GM21515 (cell line): ENCODE results near the gene PDZRN3.

ENCODE experiments used
- ATAC-seq: cut with Tn5 transposase; IDR thresholded peaks from one replicate; pipeline ENCODE4 v1.9.1; 2021; ENCODE audit not compliant: unreplicated experiment

PDZRN3 gene

DNA sequence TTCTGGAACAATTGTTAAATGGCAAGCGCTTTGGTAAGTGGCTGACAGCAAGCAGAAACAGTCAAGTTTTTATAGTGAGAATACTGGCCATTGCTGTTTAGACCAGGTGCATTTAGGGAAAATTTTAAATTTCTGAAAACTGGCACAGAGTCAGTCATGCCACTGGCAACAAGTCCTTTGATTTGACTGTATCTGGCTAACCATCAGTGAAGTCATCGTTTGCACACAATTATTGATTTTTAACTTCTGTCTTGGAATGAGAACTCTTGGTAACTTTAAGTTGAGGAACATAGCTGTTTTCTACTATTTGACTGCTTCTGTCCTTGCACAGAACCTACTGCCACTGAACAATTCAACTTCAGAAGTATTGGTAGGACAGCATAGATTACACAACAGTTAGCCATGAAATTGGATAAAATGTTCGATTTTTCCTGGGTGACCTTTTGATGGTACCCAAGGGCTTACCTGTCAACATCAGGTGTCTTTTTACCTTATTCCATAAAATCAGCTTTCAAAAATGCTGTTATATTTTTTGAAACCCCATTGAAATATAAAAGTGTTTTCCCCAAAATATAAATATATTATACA lies 225.0 kb downstream of the PDZRN3 start:
- no peak for ATAC-seq

DNA sequence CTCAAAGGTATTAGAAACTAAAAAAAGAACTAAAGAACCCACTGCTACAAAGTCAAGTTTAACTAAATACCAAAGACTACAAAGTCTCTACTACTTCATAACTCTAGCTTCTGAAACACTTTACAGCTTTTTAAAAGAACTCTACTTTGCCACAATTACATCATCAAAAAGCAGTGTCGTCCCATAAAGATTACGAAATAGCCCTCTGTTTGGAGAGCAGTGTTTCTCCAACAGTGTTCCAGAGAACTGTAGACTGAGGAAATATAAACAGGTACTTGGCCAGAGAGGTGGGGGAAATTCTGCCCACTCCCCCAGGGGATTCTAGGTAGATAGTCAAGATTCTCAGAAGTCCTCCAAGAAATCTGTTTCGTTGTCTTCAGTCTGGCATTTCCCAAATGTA lies 225.6 kb downstream of the PDZRN3 start:
- no peak for ATAC-seq

DNA sequence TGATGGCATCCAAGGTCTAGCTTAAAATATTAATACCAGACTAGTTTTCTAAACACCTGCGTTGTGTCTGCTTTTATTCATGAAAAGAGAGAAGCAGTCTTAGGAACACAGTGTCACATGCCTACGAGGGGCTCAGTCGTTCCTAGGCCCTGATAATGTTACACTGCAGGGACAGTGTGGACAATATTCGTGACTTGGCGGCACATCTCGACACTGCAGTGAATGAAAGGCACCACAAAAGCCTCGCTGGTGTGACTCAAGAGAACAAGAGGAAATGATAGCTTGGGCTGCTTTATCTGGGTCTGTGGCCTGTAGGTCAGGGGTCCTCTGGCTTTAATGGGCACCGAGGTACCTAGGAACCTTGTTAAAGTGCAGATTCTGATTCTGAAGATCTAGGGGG lies 226.7 kb downstream of the PDZRN3 start:
- no peak for ATAC-seq

GRCh38 chr3:73394240-73394639 lies 230.5 kb downstream of the PDZRN3 start:
- ATAC-seq, result no peak

- ATAC-seq, result no peak
Observed at GRCh38 chr3:73393005-73393404, 231.7 kb downstream of the PDZRN3 start.

DNA sequence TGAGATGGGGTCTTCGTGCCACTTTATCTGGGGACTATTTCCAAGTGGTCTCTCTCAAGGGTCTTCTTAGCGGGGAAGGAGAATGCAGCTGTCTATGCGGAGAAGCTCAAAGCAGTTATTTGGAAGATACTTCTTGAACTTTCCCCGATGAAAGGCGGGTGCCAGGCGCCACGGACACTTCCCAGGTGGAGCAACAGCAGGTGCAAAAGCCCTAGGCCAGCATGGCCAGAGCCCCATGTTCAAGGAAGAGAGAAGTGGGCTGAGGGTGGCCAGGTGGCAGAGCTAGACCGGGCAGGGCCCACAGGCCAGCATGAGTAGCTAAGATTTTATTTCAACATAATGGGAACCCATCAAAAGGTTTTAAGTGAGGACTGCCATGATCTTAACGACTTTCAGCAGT lies 232.8 kb downstream of the PDZRN3 start:
- ATAC-seq, result no peak

- no peak for ATAC-seq
Observed at GRCh38 chr3:73389928-73390327, 234.8 kb downstream of the PDZRN3 start.

GRCh38 chr3:73389117-73389813 lies 235.5 kb downstream of the PDZRN3 start:
- no peak for ATAC-seq

DNA sequence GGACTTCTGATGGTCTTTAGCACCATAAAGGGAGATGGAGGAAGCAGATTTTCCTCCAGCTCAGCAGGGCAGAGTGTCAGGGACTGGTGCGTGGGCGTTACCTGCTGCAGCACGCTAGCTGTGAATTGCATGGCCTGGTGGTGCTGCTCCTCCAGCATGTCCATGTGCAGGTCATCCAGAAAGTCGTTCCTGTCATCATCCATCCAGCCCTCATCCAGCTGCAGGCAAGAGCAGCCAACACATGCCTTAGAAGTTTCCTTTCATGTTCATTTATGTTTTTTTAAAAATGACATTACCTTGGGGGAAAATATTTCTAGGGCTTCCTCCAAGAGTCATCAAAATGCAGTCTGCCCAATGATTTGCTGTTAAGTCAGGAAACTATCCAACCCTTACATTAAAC lies 239.2 kb downstream of the PDZRN3 start:
- no peak for ATAC-seq

- ATAC-seq, result no peak
Observed at GRCh38 chr3:73384091-73384906, 240.4 kb downstream of the PDZRN3 start.

DNA sequence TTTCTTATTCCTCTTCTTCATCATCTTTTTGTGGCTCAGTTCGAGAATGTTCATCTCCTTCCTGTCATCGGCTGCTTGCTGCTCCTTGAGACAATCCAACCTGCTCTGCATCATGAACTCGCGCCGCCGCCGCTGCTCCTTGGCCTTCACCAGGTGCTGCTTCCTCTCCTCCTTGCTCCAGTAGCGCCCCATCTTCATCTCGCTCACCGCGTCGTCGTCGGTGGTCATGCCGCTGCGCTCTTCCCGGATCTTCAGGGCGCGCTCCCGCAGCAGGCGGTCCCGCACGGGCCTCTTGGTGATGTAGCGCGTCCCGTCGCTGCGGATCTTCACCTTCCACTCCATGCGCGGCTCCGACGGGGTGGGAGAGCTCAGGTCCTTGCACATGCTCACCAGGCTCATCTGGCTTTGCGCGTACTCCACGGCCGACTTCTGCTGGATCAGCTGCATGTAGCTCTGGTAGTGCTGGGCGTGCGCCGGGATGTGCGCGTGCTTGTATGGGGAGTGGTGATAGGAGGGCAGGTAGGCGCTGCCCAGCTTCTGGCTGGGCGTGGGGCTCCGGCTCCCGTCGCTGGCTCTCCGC lies 241.2 kb downstream of the PDZRN3 start:
- ATAC-seq, result no peak

GRCh38 chr3:73381551-73381950 lies 243.2 kb downstream of the PDZRN3 start:
- ATAC-seq, result no peak

- no peak for ATAC-seq
Observed at GRCh38 chr3:73380735-73381532, 243.8 kb downstream of the PDZRN3 start.

DNA sequence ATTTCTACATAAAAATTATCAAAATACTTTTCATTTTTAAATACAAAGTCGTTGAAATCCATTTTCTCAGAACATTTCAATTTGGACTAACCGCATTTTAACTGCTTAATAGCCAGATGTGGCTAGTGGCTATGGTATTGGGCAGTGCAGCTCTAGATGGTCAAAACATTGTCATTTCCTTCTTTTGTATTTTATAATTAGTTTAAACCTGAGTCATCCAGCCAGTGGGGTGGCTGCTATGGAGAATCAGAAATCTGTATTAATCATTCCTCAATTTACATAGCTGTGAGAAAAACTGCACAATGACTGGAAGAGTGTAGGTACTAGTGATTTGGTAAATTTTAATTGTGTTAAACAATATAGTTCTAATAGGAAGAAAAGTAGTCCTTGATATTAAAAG lies 245.3 kb downstream of the PDZRN3 start:
- ATAC-seq, result no peak

GRCh38 chr3:73378207-73378606 lies 246.5 kb downstream of the PDZRN3 start:
- ATAC-seq, result no peak

- no peak for ATAC-seq
Observed at GRCh38 chr3:73365756-73366397, 258.9 kb downstream of the PDZRN3 start.

DNA sequence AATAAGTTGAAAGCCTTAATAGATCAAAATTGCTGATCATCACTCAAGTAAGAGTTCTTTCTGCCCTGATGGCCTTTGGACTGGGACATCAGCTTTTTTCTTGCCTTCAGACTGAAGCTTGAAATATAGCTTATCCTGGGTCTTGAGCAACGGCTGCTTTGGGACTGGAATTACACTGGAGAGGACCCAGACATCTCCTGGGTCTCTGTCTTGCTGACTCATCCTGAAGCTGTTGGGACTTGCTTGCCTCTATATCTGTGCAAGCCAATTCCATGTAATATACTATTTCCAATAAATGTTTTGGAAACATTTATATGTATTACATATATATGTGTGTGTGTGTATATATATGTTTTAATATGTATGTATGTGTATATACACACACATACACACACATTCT lies 260.2 kb downstream of the PDZRN3 start:
- ATAC-seq, result no peak

DNA sequence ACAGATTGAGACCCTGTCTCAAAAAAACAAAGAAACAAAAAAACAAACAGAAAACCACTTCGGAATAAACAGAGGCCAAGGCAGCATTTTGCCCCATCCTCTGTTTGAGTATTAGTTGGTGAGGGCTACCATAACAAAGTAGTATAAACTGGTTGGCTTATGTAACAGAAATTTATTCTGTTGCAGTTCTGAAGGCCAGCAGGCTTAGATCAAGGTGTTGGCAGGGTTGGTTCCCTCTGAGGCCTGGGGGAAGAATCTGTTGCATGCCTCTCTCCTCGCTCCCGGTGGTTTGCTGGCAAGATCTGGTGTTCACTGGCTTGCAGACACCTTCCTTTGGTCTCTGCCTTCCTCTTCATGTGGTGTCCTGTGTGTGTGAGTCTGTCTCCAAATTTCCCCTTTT lies 261.6 kb downstream of the PDZRN3 start:
- ATAC-seq, result no peak

- ATAC-seq, result no peak
Observed at GRCh38 chr3:73361591-73361990, 263.1 kb downstream of the PDZRN3 start.

- no peak for ATAC-seq
Observed at GRCh38 chr3:73353649-73354217, 271.0 kb downstream of the PDZRN3 start.
